Purkinje cell (primary cell): Measurements from ENCODE around the gene SLTM. TPM values are rescaled to one million over a fixed set of nuclear protein-coding genes. Genes with fewer than 3 reads are reported as not detected.

Source experiments
- polyA plus RNA-seq: library from polyadenylated mRNA; unstranded; fragments of >200 nt; fragmentation: Nextera tagmentation; gene quantifications from 2 replicates; pipeline ENCODE4 v1.2.1, GENCODE V29; 2014

The SLTM gene
- 64.8 and 85.0 TPM in 2 replicates for polyA plus RNA-seq

DNA sequence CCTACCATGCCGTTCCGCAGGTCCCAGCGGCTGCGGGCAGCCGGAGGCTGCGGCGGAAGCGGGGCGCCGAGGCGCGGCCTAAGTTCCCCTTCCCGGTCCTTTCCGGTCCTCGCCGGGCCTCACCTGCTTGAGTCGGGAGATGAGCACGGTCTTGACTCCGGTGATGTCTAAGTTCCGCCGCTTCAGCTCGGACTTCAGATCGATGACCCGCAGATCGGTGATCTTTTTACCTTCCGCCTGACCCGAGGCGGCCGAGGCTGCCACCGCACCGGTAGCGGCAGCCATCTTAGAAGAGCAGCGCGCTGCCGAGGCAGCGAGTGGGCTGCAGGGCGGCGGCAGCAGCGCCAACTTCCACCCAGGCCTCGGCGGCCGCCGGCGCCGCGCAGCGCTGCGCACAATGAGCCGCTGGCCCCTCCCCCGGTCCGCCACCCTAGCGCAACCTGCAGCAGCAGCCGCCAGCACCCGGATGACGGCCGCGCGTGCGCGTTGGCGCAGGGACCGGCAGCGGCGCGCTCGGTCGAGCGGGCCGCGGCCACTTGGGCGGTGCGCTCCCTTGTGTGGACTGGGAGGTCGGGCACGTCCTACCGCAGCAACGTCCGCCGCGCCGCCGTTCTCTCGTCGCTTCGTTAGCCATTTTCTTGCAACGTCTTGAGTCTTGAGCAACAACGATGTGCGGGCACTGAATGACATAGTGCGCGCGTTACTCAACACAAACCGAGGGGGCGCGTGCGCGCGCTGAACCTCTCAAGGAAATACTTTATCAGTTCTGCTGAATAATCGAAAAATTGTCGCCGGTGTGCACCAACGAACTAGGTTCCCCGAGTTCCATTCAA lies at the start of gene SLTM:
TSS of gene SLTM (minus strand) at position 399 of the 833 bp plus-strand sequence. CDS start at position 285, 114 bp downstream.

Other genes with a start within 250 kb of the SLTM start
- gene ADAM10, start 184.0 kb downstream of the SLTM start, polyA plus RNA-seq, result 19.2 and 19.3 TPM in 2 replicates
- gene MINDY2, start 162.4 kb downstream of the SLTM start, polyA plus RNA-seq, result 23.3 and 39.7 TPM in 2 replicates
- 19.6 and 33.2 TPM in 2 replicates for gene RNF111, start 54.0 kb upstream of the SLTM start, polyA plus RNA-seq
- gene CCNB2, start 171.5 kb upstream of the SLTM start, polyA plus RNA-seq, result 1.4 TPM in 1 of 2 replicates, not detected in the other